ENCODE measurements around the gene SFRP4.
"Not testable (repeated sequence)": the region's sequence is repeated elsewhere in the genome, so short reads cannot be mapped to it uniquely, and the experiment has no call there.

The SFRP4 gene

GRCh38 chr7:37916673-37917660 is at the start of gene SFRP4:
TSS of gene SFRP4 (minus strand) at chr7:37916817. CDS start at chr7:37916537, 280 bp downstream.
- DNase-seq (ENCODE audit: low read depth in 4 of 4, low spot score in 1 of 4): no peak

GRCh38 chr7:37964196-37964595 is 47.6 kb upstream of the SFRP4 start:
- no peak for DNase-seq (ENCODE audit: low read depth in 4 of 4, low spot score in 1 of 4)

GRCh38 chr7:37961251-37961650 is 44.6 kb upstream of the SFRP4 start:
- no peak for DNase-seq (ENCODE audit: low read depth in 4 of 4, low spot score in 1 of 4)

GRCh38 chr7:37960483-37960882 is 43.9 kb upstream of the SFRP4 start:
- DNase-seq (ENCODE audit: low read depth in 4 of 4, low spot score in 1 of 4): no peak

- DNase-seq (ENCODE audit: low read depth in 4 of 4, low spot score in 1 of 4): no peak
Observed at GRCh38 chr7:37957221-37957970, 40.8 kb upstream of the SFRP4 start.

- no peak for DNase-seq (ENCODE audit: low read depth in 4 of 4, low spot score in 1 of 4)
Observed at GRCh38 chr7:37956791-37957190, 40.2 kb upstream of the SFRP4 start.

GRCh38 chr7:37954217-37954616 is 37.6 kb upstream of the SFRP4 start:
- not testable (repeated sequence) for DNase-seq (ENCODE audit: low read depth in 4 of 4, low spot score in 1 of 4)

GRCh38 chr7:37952240-37952639 is 35.6 kb upstream of the SFRP4 start:
- no peak for DNase-seq (ENCODE audit: low read depth in 4 of 4, low spot score in 1 of 4)

GRCh38 chr7:37947941-37948210 is 31.3 kb upstream of the SFRP4 start:
- DNase-seq (ENCODE audit: low read depth in 4 of 4, low spot score in 1 of 4): no peak

- DNase-seq (ENCODE audit: low read depth in 4 of 4, low spot score in 1 of 4): no peak
Observed at GRCh38 chr7:37947138-37947940, 30.7 kb upstream of the SFRP4 start.

- no peak for DNase-seq (ENCODE audit: low read depth in 4 of 4, low spot score in 1 of 4)
Observed at GRCh38 chr7:37945336-37945735, 28.7 kb upstream of the SFRP4 start.

GRCh38 chr7:37944737-37945054 is 28.1 kb upstream of the SFRP4 start:
- DNase-seq (ENCODE audit: low read depth in 4 of 4, low spot score in 1 of 4): no peak

- no peak for DNase-seq (ENCODE audit: low read depth in 4 of 4, low spot score in 1 of 4)
Observed at GRCh38 chr7:37943905-37944736, 27.5 kb upstream of the SFRP4 start.

GRCh38 chr7:37942934-37943610 is 26.5 kb upstream of the SFRP4 start:
- DNase-seq (ENCODE audit: low read depth in 4 of 4, low spot score in 1 of 4): no peak

GRCh38 chr7:37933018-37933566 is 16.5 kb upstream of the SFRP4 start:
- no peak for DNase-seq (ENCODE audit: low read depth in 4 of 4, low spot score in 1 of 4)

GRCh38 chr7:37932543-37932942 is 15.9 kb upstream of the SFRP4 start:
- DNase-seq (ENCODE audit: low read depth in 4 of 4, low spot score in 1 of 4): no peak

GRCh38 chr7:37930226-37930948 is 13.8 kb upstream of the SFRP4 start:
- no peak for DNase-seq (ENCODE audit: low read depth in 4 of 4, low spot score in 1 of 4)

- DNase-seq (ENCODE audit: low read depth in 4 of 4, low spot score in 1 of 4): no peak
Observed at GRCh38 chr7:37928878-37929277, 12.3 kb upstream of the SFRP4 start.

GRCh38 chr7:37927773-37928444 is 11.3 kb upstream of the SFRP4 start:
- no peak for DNase-seq (ENCODE audit: low read depth in 4 of 4, low spot score in 1 of 4)
